WERI-Rb-1 (cell line): ENCODE data around the gene SYPL2.

Source experiments
- DNase-seq: peaks from one replicate; pipeline ENCODE4 v3.0.0-alpha.2; 2020
- H3K27ac ChIP-seq: fragments of 250-450 bp; sonication (Bioruptor Pico); 2 replicates; pipeline ENCODE4 v1.5.1; 2020; ENCODE audit warnings: mild to moderate bottlenecking, moderate library complexity
- H3K27me3 ChIP-seq: fragments of 250-450 bp; sonication (Bioruptor Pico); 2 replicates; pipeline ENCODE4 v1.5.1; 2021; ENCODE audit warnings: mild to moderate bottlenecking, low read depth, moderate library complexity; ENCODE audit not compliant: insufficient read depth, severe bottlenecking
- H3K36me3 ChIP-seq: fragments of 250-450 bp; sonication (Bioruptor Pico); 2 replicates; pipeline ENCODE4 v1.5.1; 2020; ENCODE audit warnings: mild to moderate bottlenecking, moderate library complexity
- H3K4me3 ChIP-seq: 2 replicates; pipeline ENCODE4 v1.5.1; 2011; ENCODE audit warnings: low read depth, mild to moderate bottlenecking, control low read depth, low read length
- H3K9me3 ChIP-seq: fragments of 250-450 bp; sonication (Bioruptor Pico); 2 replicates; pipeline ENCODE4 v1.5.1; 2021; ENCODE audit warnings: mild to moderate bottlenecking, moderate library complexity; ENCODE audit not compliant: severe bottlenecking
- TF ChIP-seq, protein P1 (sequence below): IDR thresholded peaks from 2 replicates; pipeline ENCODE4 v1.5.1; 2011; ENCODE audit warnings: low read depth, mild to moderate bottlenecking, control low read depth, inconsistent platforms, low read length

The SYPL2 gene

DNA sequence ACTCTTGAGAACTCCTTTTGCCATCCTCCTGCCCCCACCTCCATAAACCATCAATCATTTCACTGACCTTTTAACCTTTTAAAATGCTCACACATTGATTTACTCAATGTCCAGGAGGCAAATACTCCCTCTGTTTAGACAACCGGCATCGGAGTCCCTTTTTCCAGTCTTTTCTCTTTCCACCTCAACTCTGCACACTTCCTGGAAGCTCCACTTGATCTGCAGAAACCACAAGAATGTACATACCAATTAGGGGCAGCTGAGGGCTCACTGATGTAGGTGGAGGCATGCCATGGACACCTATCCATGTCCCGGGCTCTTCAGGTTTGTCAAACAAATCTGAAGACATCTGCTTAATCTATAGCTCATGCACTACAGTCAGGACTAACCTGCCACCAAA, 48.5 kb downstream of the SYPL2 start:
- no peak for DNase-seq
- no peaks in the 10 kb centered on the region for H3K36me3 ChIP-seq
- H3K4me3 ChIP-seq: no peak overlapping the region
- H3K27ac ChIP-seq: no peak overlapping the region
- TF ChIP-seq, protein P1, sequence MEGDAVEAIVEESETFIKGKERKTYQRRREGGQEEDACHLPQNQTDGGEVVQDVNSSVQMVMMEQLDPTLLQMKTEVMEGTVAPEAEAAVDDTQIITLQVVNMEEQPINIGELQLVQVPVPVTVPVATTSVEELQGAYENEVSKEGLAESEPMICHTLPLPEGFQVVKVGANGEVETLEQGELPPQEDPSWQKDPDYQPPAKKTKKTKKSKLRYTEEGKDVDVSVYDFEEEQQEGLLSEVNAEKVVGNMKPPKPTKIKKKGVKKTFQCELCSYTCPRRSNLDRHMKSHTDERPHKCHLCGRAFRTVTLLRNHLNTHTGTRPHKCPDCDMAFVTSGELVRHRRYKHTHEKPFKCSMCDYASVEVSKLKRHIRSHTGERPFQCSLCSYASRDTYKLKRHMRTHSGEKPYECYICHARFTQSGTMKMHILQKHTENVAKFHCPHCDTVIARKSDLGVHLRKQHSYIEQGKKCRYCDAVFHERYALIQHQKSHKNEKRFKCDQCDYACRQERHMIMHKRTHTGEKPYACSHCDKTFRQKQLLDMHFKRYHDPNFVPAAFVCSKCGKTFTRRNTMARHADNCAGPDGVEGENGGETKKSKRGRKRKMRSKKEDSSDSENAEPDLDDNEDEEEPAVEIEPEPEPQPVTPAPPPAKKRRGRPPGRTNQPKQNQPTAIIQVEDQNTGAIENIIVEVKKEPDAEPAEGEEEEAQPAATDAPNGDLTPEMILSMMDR: no peak
- H3K27me3 ChIP-seq: no peaks in the 10 kb centered on the region
- no peaks in the 10 kb centered on the region for H3K9me3 ChIP-seq

DNA sequence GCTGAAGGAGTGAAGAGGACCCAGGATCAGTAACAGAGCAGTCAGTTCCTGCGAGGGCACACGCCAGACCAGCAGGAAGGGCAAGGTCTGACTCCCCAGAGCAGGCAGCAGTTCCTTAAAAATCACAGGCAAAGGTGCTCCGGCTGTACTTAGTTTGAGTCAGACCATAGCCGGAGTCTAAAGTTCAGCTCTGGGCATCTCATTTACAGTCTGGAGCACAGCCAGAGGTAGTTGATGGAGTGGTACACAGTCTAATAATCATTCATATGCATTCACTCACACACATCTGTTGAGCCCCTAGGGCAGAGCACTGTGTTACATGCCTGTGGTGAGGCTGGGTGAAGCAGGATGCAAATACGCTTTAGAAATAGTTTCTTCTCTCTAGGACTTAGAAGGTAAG, 50.5 kb downstream of the SYPL2 start:
- no peak for DNase-seq
- no peak overlapping the region for H3K27ac ChIP-seq
- no peaks in the 10 kb centered on the region for H3K27me3 ChIP-seq
- H3K4me3 ChIP-seq: no peak overlapping the region
- H3K9me3 ChIP-seq: no peaks in the 10 kb centered on the region
- TF ChIP-seq, protein P1: no peak
- H3K36me3 ChIP-seq: no peaks in the 10 kb centered on the region

DNA sequence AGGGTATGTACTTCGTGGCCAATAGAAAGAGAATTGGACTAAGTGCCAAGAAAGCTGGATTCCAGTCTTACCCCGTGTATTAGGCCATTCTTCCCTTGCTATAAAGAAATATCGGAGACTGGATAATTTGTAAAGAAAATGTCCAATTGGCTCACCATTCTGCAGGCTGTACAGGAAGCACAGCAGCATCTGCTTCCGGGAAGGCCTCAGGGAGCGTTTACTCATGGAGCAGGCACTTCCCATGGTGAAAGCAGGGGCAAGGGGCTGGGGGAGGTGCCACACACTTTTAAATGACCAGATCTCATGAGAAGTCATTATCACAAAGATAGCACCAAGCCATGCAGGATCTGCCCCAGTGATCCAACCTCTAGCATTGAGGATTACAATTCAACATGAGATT, 51.0 kb downstream of the SYPL2 start:
- H3K36me3 ChIP-seq: no peaks in the 10 kb centered on the region
- no peak overlapping the region for H3K27ac ChIP-seq
- H3K4me3 ChIP-seq: no peak overlapping the region
- no peaks in the 10 kb centered on the region for H3K27me3 ChIP-seq
- DNase-seq: no peak
- no peaks in the 10 kb centered on the region for H3K9me3 ChIP-seq
- TF ChIP-seq, protein P1: no peak

DNA sequence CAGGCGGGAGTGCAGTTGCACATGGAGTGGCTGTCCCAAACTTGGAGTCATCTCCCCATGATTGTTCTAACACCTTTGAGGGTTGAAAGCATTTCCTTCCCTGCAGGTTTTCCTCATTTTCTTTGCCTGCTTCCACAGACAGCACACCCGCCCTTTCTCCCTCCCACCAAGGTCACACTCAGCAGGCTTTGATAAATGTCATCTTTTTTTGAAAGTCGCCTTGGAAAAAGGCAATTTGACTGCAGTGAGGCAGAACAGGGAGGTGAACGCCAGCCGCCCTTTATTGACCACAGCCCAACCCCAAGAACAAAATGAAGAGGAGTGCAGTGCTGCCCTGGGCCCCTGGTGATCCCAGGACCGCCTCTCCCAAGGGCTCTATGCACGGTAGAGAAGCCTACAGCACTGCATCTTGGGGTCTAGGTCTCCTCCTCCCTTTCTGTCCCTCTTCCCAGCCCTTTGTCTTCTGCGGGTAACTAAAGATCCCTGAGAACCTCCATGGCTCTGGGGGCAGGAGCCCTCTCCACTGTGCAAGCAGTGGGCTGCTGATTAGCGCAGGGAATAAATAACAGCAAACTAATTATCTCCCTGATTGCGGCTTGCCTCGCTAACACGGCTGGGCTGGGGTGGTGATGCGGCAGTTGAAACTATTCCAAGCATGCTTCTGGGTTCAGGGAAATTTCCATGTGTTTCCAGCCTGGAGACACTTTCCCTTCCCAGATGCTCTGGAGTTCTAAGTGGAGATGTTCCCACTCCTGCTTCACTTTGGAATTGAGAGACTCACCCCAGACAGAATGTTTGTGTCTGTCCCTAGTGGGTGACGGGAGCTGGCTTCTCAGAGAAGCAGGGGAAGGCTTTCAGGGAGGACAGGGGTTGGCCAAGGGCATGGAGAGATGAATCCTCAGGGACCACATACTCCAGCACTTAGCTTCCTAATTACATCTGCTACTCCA, 54.9 kb downstream of the SYPL2 start:
- Histone ChIP-seq H3K9me3 (peaks cover 6% of the 10 kb centered on the region), H3K36me3 (no peaks in the 10 kb centered on the region), H3K27ac (no peak overlapping the region), H3K27me3 (no peaks in the 10 kb centered on the region), H3K4me3 (no peak overlapping the region)
- TF ChIP-seq, protein P1: no peak
- DNase-seq: no peak

DNA sequence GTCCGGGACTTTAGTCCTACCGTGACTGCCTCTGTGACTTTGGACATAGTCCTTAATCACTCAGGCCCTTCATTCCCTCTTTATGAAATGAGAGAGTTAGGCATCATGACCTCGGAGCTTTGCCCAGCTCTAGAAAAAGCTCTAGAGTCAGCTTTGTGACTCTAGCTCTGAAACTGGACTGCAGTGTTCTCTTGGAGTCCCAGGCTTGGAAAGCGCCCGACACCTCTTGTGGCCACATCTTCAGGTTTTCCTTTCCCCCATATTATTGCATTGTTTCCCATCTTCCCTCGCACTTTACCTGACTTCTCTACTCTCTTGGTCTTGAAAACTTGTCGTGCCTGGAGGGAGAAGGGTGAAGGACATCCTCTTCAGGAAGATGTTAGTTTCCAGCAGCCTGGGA, 55.7 kb downstream of the SYPL2 start:
- H3K4me3 ChIP-seq: no peak overlapping the region
- H3K27ac ChIP-seq: no peak overlapping the region
- no peaks in the 10 kb centered on the region for H3K27me3 ChIP-seq
- TF ChIP-seq, protein P1: no peak
- H3K36me3 ChIP-seq: no peaks in the 10 kb centered on the region
- no peak for DNase-seq
- H3K9me3 ChIP-seq: peaks cover 6% of the 10 kb centered on the region

DNA sequence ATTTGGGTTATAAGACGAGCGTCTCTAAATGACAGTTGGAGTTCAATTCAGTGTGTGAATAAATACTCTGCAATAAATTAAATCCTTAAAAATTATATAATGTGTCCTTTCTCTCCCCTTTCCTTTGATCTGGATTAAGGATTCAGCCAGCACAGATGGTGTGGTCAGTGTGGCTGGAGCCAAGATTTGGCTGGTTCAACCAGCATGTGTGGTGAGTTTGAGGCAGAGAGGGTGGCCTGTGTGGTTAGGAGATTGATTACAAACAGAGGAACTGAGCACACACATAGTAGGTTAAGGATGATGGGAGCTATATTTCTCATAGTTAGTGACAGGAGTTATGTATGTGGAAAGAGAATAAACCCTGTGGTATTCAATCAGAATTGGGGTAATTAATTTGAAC, 57.4 kb downstream of the SYPL2 start:
- H3K36me3 ChIP-seq: no peaks in the 10 kb centered on the region
- TF ChIP-seq, protein P1: no peak
- H3K9me3 ChIP-seq: peaks cover 6% of the 10 kb centered on the region
- no peak overlapping the region for H3K27ac ChIP-seq
- H3K27me3 ChIP-seq: no peaks in the 10 kb centered on the region
- DNase-seq: no peak
- H3K4me3 ChIP-seq: no peak overlapping the region
